HCT116 (cell line): ENCODE measurements around the gene AKR1E2. TPM values are rescaled to one million over a fixed set of nuclear protein-coding genes. Genes with fewer than 3 reads are reported as not detected.

Experiments used
- ATAC-seq: fragments of 200-7000 bp; cut with Tn5 transposase; 2 replicates; pipeline ENCODE4 v1.9.1; 2020; ENCODE audit warnings: mild to moderate bottlenecking, moderate library complexity
- BruUV-seq: library from RNA; stranded (reverse); fragments of 400-500 nt; replicated peaks from 2 replicates; lab custom pipeline; 2021; lab: Mats Ljungman, UMichigan
- CTCF ChIA-PET: fragments of 300-600 bp; sonication (Branson Sonifier 250); formaldehyde crosslinking; loops from one replicate; lab custom pipeline; 2021; ENCODE audit warnings: antibody characterized with exemption; lab: Charles Lee
- POLR2A ChIA-PET: fragments of 300-600, 350-600 bp; sonication (Branson Sonifier 250); formaldehyde crosslinking; loops from one replicate; lab custom pipeline; 2021; ENCODE audit warnings: antibody characterized with exemption; lab: Charles Lee
- RAD21 ChIA-PET, 2 experiments: fragments of 300-600 bp; sonication (Branson Sonifier 250); formaldehyde crosslinking; loops; one replicate each; lab custom pipeline; 2023; ENCODE audit warnings: low total read pairs in 2 of 2; ENCODE audit not compliant: uncharacterized antibody in 2 of 2, unreplicated experiment in 2 of 2, low non-redundant PET in 1 of 2; lab: Charles Lee
- DNase-seq: peaks from one replicate; pipeline ENCODE4 v3.0.0-alpha.2; 2010; ENCODE audit warnings: low read depth, low spot score
- H2AFZ ChIP-seq: fragments of 200-600 bp; shearing (Covaris generic), sonication (generic); 2 replicates; pipeline ENCODE4 v1.6.1; 2017; ENCODE audit warnings: low read depth, mixed run types, mixed read lengths, antibody characterized with exemption, low read length; ENCODE audit not compliant: poor library complexity, severe bottlenecking
- H3K27ac ChIP-seq: 2 replicates; pipeline ENCODE4 v1.5.1; 2012; ENCODE audit warnings: low read depth, low read length
- H3K27me3 ChIP-seq: fragments of 200-600 bp; sonication (generic); 2 replicates; pipeline ENCODE4 v1.6.1; 2016; ENCODE audit warnings: mixed run types, low read length, mixed read lengths; ENCODE audit not compliant: insufficient read depth
- H3K36me3 ChIP-seq, 2 experiments: fragments of 200-500 bp in 1 of 2; fragments of 200-600 bp in 1 of 2; sonication (Bioruptor generic) in 1 of 2; sonication (generic) in 1 of 2; 2 replicates each; pipeline versions ENCODE4 v1.5.1 to v1.6.1; 2014 to 2016; ENCODE audit warnings: low read length in 2 of 2, inconsistent platforms in 1 of 2, mixed read lengths in 1 of 2, mixed run types in 1 of 2; ENCODE audit not compliant: insufficient read depth in 2 of 2, control insufficient read depth in 1 of 2
- H3K4me1 ChIP-seq, 2 experiments: fragments of 200-600 bp in 1 of 2; sonication (generic) in 1 of 2; 2 replicates each; pipeline versions ENCODE4 v1.5.1 to v1.6.1; 2012 to 2017; ENCODE audit warnings: low read length in 2 of 2, inconsistent platforms in 1 of 2, mild to moderate bottlenecking in 1 of 2, mixed read lengths in 1 of 2, mixed run types in 1 of 2, moderate library complexity in 1 of 2; ENCODE audit not compliant: insufficient read depth in 2 of 2, control insufficient read depth in 1 of 2
- H3K4me2 ChIP-seq: fragments of 200-600 bp; sonication (generic); 2 replicates; pipeline ENCODE4 v1.6.1; 2017; ENCODE audit warnings: mixed run types, low read length, mixed read lengths
- H3K4me3 ChIP-seq, 2 experiments: fragments of 200-600 bp in 1 of 2; sonication (generic) in 1 of 2; replicated peaks in 1 of 2; 2 replicates each; pipeline ENCODE4 v1.5.1; 2011 to 2016; ENCODE audit warnings: low read length in 2 of 2, control low read depth in 1 of 2, low read depth in 1 of 2, mild to moderate bottlenecking in 1 of 2, mixed read lengths in 1 of 2, mixed run types in 1 of 2
- H3K79me2 ChIP-seq: fragments of 200-600 bp; sonication (generic); 2 replicates; pipeline ENCODE4 v1.6.1; 2017; ENCODE audit warnings: mild to moderate bottlenecking, mixed run types, low read length, moderate library complexity, mixed read lengths; ENCODE audit not compliant: insufficient read depth
- H3K9ac ChIP-seq: fragments of 200-600 bp; sonication (generic); 2 replicates; pipeline ENCODE4 v1.6.1; 2016; ENCODE audit warnings: low read length, mixed read lengths
- H3K9me2 ChIP-seq: fragments of 200-600 bp; sonication (generic), shearing (Covaris generic); 2 replicates; pipeline ENCODE4 v1.6.1; 2017; ENCODE audit warnings: mixed run types, mild to moderate bottlenecking, moderate library complexity; ENCODE audit not compliant: insufficient read depth
- H3K9me3 ChIP-seq, 2 experiments: fragments of 200-500 bp in 1 of 2; fragments of 200-600 bp in 1 of 2; sonication (Bioruptor generic) in 1 of 2; sonication (generic) in 1 of 2; 2 replicates each; pipeline ENCODE4 v1.6.1; 2014 to 2017; ENCODE audit warnings: low read length in 2 of 2, mixed read lengths in 2 of 2, inconsistent platforms in 1 of 2, low read depth in 1 of 2, mild to moderate bottlenecking in 1 of 2, mixed run types in 1 of 2, moderate library complexity in 1 of 2; ENCODE audit not compliant: control insufficient read depth in 1 of 2, insufficient read depth in 1 of 2
- H4K20me1 ChIP-seq: fragments of 200-600 bp; sonication (generic), shearing (Covaris generic); 2 replicates; pipeline ENCODE4 v1.6.1; 2017; ENCODE audit warnings: mixed run types, mild to moderate bottlenecking, moderate library complexity; ENCODE audit not compliant: insufficient read depth
- CBX3 ChIP-seq: IDR thresholded peaks from 2 replicates; pipeline ENCODE4 v1.6.1; 2012; ENCODE audit warnings: low read depth
- EGR1 ChIP-seq: IDR thresholded peaks from 2 replicates; pipeline ENCODE4 v1.6.1; 2012; ENCODE audit warnings: low read depth
- ELF1 ChIP-seq: IDR thresholded peaks from 2 replicates; pipeline ENCODE4 v1.6.1; 2012; ENCODE audit warnings: low read depth, borderline replicate concordance
- EZH2 ChIP-seq: fragments of 200-600 bp; sonication (generic); IDR thresholded peaks from 2 replicates; pipeline ENCODE4 v1.6.1; 2017; ENCODE audit warnings: antibody characterized with exemption, mixed run types
- EZH2phosphoT487 ChIP-seq: fragments of 200-600 bp; IDR thresholded peaks from 2 replicates; pipeline ENCODE4 v1.6.1; 2018; ENCODE audit warnings: antibody characterized with exemption, borderline replicate concordance
- JUND ChIP-seq: IDR thresholded peaks from 2 replicates; pipeline ENCODE4 v1.6.1; 2012
- POLR2A ChIP-seq: IDR thresholded peaks from 2 replicates; pipeline ENCODE4 v1.7.0; 2011; ENCODE audit warnings: borderline replicate concordance; ENCODE audit not compliant: insufficient read depth, insufficient read length; ENCODE audit errors: extremely low read depth
- POLR2AphosphoS5 ChIP-seq: IDR thresholded peaks from 2 replicates; pipeline ENCODE4 v1.6.1; 2011; ENCODE audit warnings: mild to moderate bottlenecking, low read depth, low read length, moderate library complexity
- RAD21 ChIP-seq: IDR thresholded peaks from 2 replicates; pipeline ENCODE4 v1.6.1; 2012; ENCODE audit warnings: low read depth, mild to moderate bottlenecking
- SP1 ChIP-seq: IDR thresholded peaks from 2 replicates; pipeline ENCODE4 v1.6.1; 2012; ENCODE audit warnings: low read depth
- SRF ChIP-seq: IDR thresholded peaks from 2 replicates; pipeline ENCODE4 v1.6.1; 2012; ENCODE audit warnings: low read depth
- TCF7L2 ChIP-seq: IDR thresholded peaks from 2 replicates; pipeline ENCODE4 v1.7.0; 2011; ENCODE audit warnings: borderline replicate concordance, inconsistent platforms; ENCODE audit not compliant: insufficient read depth, insufficient read length; ENCODE audit errors: extremely low read depth
- intact Hi-C: fragments of 100-400 bp; cut with micrococcal nuclease; formaldehyde crosslinking; loops from 2 replicates; pipeline ENCODE4 v1.10.0; 2022
- total RNA-seq: library from RNA; stranded (reverse); gene quantifications from one replicate; pipeline ENCODE4 v1.2.1, GENCODE V29; 2021; ENCODE audit not compliant: unreplicated experiment
- TF ChIP-seq, protein P1 (sequence below): IDR thresholded peaks from 2 replicates; pipeline ENCODE4 v1.6.1; 2012
- TF ChIP-seq, protein P2 (sequence below): IDR thresholded peaks from 2 replicates; pipeline ENCODE4 v1.6.1; 2012
- TF ChIP-seq, protein P3 (sequence below): IDR thresholded peaks from 2 replicates; pipeline ENCODE4 v1.6.1; 2012; ENCODE audit warnings: low read depth
- TF ChIP-seq, protein P4 (sequence below): IDR thresholded peaks from 2 replicates; pipeline ENCODE4 v1.6.1; 2011; ENCODE audit warnings: mild to moderate bottlenecking, low read length, moderate library complexity; ENCODE audit not compliant: insufficient replicate concordance; ENCODE audit errors: extremely low read depth
- TF ChIP-seq, protein P5 (sequence below), 3 experiments: fragments of 200-600 bp in 1 of 3; sonication (generic) in 1 of 3; IDR thresholded peaks in 2 of 3; conservative IDR thresholded peaks in 1 of 3; 2 replicates each; pipeline ENCODE4 v1.5.1; 2012 to 2017; ENCODE audit warnings: low read depth in 2 of 3, low read length in 2 of 3, antibody characterized with exemption in 1 of 3, borderline replicate concordance in 1 of 3, control low read depth in 1 of 3, mild to moderate bottlenecking in 1 of 3, mixed read lengths in 1 of 3, mixed run types in 1 of 3, moderate library complexity in 1 of 3; ENCODE audit not compliant: insufficient read depth in 1 of 3

The AKR1E2 gene
- total RNA-seq, 1 experiment from 2014 or later, result 5.0 TPM

DNA sequence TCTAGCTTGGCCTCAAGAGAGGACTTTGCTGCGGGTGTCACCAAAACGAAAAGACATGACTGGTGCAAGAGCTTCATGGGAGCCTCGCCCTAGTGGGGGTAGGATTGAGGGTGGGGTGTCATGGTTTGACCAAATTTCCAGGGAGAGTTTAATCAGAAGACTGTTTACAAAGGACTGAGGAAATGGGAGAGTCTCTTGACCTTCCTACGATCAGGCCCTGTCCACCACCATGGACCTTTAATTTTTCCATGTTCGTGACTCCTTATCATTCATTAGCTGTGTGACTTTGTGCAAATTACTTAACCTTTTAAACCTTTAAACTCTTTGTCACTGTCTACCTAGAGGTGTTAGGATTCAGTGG, 23.0 kb downstream of the AKR1E2 start:
- no TSS peak for BruUV-seq
- H3K9ac ChIP-seq, result no peak overlapping the region
- no peaks in the 10 kb centered on the region for H3K27me3 ChIP-seq
- TF ChIP-seq JUND (no peak), POLR2A (no peak), ELF1 (no peak), CBX3 (no peak), RAD21 (no peak), POLR2AphosphoS5 (no peak), EZH2 (no peak), EZH2phosphoT487 (no peak), EGR1 (no peak), TCF7L2 (no peak), SP1 (no peak), SRF (no peak)
- TF ChIP-seq, protein P1, sequence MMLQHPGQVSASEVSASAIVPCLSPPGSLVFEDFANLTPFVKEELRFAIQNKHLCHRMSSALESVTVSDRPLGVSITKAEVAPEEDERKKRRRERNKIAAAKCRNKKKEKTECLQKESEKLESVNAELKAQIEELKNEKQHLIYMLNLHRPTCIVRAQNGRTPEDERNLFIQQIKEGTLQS, result no peak
- TF ChIP-seq, protein P2, sequence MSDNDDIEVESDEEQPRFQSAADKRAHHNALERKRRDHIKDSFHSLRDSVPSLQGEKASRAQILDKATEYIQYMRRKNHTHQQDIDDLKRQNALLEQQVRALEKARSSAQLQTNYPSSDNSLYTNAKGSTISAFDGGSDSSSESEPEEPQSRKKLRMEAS, result no peak
- TF ChIP-seq, protein P3, sequence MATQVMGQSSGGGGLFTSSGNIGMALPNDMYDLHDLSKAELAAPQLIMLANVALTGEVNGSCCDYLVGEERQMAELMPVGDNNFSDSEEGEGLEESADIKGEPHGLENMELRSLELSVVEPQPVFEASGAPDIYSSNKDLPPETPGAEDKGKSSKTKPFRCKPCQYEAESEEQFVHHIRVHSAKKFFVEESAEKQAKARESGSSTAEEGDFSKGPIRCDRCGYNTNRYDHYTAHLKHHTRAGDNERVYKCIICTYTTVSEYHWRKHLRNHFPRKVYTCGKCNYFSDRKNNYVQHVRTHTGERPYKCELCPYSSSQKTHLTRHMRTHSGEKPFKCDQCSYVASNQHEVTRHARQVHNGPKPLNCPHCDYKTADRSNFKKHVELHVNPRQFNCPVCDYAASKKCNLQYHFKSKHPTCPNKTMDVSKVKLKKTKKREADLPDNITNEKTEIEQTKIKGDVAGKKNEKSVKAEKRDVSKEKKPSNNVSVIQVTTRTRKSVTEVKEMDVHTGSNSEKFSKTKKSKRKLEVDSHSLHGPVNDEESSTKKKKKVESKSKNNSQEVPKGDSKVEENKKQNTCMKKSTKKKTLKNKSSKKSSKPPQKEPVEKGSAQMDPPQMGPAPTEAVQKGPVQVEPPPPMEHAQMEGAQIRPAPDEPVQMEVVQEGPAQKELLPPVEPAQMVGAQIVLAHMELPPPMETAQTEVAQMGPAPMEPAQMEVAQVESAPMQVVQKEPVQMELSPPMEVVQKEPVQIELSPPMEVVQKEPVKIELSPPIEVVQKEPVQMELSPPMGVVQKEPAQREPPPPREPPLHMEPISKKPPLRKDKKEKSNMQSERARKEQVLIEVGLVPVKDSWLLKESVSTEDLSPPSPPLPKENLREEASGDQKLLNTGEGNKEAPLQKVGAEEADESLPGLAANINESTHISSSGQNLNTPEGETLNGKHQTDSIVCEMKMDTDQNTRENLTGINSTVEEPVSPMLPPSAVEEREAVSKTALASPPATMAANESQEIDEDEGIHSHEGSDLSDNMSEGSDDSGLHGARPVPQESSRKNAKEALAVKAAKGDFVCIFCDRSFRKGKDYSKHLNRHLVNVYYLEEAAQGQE, result no peak
- TF ChIP-seq, protein P4, sequence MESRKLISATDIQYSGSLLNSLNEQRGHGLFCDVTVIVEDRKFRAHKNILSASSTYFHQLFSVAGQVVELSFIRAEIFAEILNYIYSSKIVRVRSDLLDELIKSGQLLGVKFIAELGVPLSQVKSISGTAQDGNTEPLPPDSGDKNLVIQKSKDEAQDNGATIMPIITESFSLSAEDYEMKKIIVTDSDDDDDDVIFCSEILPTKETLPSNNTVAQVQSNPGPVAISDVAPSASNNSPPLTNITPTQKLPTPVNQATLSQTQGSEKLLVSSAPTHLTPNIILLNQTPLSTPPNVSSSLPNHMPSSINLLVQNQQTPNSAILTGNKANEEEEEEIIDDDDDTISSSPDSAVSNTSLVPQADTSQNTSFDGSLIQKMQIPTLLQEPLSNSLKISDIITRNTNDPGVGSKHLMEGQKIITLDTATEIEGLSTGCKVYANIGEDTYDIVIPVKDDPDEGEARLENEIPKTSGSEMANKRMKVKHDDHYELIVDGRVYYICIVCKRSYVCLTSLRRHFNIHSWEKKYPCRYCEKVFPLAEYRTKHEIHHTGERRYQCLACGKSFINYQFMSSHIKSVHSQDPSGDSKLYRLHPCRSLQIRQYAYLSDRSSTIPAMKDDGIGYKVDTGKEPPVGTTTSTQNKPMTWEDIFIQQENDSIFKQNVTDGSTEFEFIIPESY, result no peak
- TF ChIP-seq, protein P5, sequence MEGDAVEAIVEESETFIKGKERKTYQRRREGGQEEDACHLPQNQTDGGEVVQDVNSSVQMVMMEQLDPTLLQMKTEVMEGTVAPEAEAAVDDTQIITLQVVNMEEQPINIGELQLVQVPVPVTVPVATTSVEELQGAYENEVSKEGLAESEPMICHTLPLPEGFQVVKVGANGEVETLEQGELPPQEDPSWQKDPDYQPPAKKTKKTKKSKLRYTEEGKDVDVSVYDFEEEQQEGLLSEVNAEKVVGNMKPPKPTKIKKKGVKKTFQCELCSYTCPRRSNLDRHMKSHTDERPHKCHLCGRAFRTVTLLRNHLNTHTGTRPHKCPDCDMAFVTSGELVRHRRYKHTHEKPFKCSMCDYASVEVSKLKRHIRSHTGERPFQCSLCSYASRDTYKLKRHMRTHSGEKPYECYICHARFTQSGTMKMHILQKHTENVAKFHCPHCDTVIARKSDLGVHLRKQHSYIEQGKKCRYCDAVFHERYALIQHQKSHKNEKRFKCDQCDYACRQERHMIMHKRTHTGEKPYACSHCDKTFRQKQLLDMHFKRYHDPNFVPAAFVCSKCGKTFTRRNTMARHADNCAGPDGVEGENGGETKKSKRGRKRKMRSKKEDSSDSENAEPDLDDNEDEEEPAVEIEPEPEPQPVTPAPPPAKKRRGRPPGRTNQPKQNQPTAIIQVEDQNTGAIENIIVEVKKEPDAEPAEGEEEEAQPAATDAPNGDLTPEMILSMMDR (IDR thresholded peaks at IDR 0.05 in 2 of 3, conservative IDR thresholded peaks at IDR 0.05 in 1 of 3; ENCODE audit: borderline replicate concordance in 1 of 3, insufficient read depth in 1 of 3, low read depth in 2 of 3, low read length in 2 of 3), result no peak
- ChIA-PET CTCF (interaction anchor here (0.7 to 4.1 kb wide), 21 partner anchors 9 to 781 kb away, joined by 3 to 28 read pairs (median 5); partner anchors contain the start of genes AKR1C1 and AKR1E2), RAD21 (interaction anchor here in 1 of 2 experiments (1.1 to 1.3 kb wide), 2 partner anchors 434 to 585 kb away, joined by 3 read pairs; no protein-coding TSS in a partner anchor), POLR2A (interaction anchor here (0.5 kb wide), 1 partner anchor 445 kb away, joined by 3 read pairs; no protein-coding TSS in a partner anchor)
- no peaks in the 10 kb centered on the region for H3K79me2 ChIP-seq
- no peak overlapping the region for H3K4me2 ChIP-seq
- no peaks in the 10 kb centered on the region for H4K20me1 ChIP-seq
- ATAC-seq (no peak), DNase-seq (no peak)
- no peaks in the 10 kb centered on the region for H3K9me3 ChIP-seq
- no peak overlapping the region for H3K27ac ChIP-seq
- no peak overlapping the region for H2AFZ ChIP-seq
- no peaks in the 10 kb centered on the region for H3K9me2 ChIP-seq
- intact Hi-C loops, result loop anchor here (1.0 kb wide), 6 partner anchors 133 to 774 kb away; partner anchors contain the start of gene AKR1C3
- H3K4me3 ChIP-seq, result no peak overlapping the region
- peaks cover 0 to 5% of the 10 kb centered on the region in 2 experiments; a peak in 1 of 4 replicates for H3K4me1 ChIP-seq
- no peaks in the 10 kb centered on the region for H3K36me3 ChIP-seq
